ENCODE results near the gene CENPU. TPM values are rescaled to one million over a fixed set of nuclear protein-coding genes. Genes with fewer than 3 reads are reported as not detected.

The CENPU gene
- total RNA-seq, 1 donor from 2014 or later = 8.7 TPM

DNA sequence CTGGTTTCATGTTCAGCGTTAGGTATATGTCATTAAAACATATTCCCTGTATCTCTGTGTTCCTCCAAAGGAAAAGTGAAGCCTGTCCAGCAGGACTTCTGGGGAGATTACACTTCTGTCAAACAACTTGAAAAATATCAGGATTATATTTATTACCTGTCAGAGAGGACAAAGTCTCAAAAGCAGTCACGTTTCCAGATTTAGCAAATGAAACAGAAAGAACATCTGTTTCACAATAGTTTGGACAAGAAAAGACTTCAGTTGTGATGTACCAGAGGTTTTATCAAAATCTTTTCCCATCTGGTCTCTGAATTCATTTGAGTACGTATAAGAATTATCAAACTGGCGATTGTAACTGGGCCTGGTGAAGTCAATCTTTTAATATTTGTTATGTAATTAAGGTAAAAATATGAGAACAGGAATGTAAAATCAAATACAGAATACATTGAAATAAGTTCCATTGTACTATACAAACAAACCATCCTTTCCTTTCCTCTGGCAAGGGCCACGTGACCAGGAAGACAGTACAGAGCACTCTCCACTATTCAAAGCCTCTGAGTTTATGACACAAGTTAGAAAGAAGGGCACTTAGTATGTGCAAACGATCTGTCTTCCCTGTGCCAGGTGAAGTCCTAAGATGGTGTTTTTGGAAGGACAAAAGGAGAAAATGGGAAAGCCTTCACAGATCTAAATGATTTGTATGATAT lies 87.8 kb downstream of the CENPU start:
- H3K36me3 ChIP-seq (ENCODE audit: control insufficient read depth, insufficient read depth, low read length) = no peaks in the 10 kb centered on the region
- no peaks in the 10 kb centered on the region for H3K27me3 ChIP-seq (ENCODE audit: control insufficient read depth, insufficient read depth, low read length)
- no peak for TF ChIP-seq CTCF (IDR thresholded peaks at IDR 0.05; ENCODE audit: insufficient read depth, low read length, poor library complexity, severe bottlenecking)
- no peak for DNase-seq (ENCODE audit: low read depth)
- no peak overlapping the region for H3K4me3 ChIP-seq (ENCODE audit: low read depth, low read length)

DNA sequence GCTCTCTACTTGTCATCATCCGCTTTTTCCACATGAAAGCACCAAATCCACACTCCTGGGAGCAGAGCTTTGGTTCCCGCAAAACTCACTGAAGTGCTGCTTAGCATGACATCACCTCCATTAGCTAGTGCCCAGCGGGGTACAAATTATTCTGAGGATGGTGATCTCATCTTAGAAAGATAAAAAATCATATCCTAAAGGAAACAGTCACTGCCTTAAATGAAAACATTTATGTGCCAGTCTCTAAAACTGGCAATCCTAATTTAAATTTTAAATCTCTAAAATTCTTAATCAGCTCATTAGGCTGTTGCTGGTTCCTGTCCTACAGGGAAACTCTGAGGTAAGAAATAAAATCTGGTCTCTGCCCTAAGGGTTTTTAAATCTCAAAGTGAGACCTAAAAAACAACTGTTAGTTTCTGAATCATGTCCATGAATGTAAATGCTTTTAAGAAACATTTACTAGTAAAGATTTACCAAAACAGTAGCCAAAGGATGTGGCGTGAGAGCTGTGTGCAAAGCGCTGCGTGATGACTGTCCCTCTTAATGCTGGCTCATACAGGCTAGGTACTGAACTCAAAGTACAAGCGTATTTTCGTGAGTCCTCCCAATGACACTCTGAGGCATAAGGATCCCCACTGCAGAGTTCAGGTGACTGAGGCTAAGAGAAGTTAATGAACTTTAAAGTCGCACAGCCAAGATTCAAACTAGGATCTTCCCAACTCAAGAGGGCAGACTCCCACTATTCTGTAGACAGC lies 89.2 kb downstream of the CENPU start:
- H3K4me3 ChIP-seq (ENCODE audit: low read depth, low read length) = no peak overlapping the region

More for the DNA sequence above, 89.2 kb downstream of the CENPU start:
- no peak for DNase-seq (ENCODE audit: low read depth)
- no peaks in the 10 kb centered on the region for H3K36me3 ChIP-seq (ENCODE audit: control insufficient read depth, insufficient read depth, low read length)
- TF ChIP-seq CTCF (IDR thresholded peaks at IDR 0.05; ENCODE audit: insufficient read depth, low read length, poor library complexity, severe bottlenecking) = no peak
- no peaks in the 10 kb centered on the region for H3K27me3 ChIP-seq (ENCODE audit: control insufficient read depth, insufficient read depth, low read length)

Other genes starting within 250 kb of the CENPU start
- 42.9 and 51.0 TPM in 2 replicates for gene CASP3, start 84.6 kb downstream of the CENPU start, total RNA-seq
- gene PRIMPOL, start 84.4 kb downstream of the CENPU start, total RNA-seq = 9.0 and 12.3 TPM in 2 replicates
- 35.0 and 42.9 TPM in 2 replicates for gene ACSL1, start 91.9 kb upstream of the CENPU start, total RNA-seq

Measured in kidney epithelial cell (primary cell).